Caco-2 (cell line): Measurements from ENCODE around the gene RPUSD3. TPM values are rescaled to one million over a fixed set of nuclear protein-coding genes. Genes with fewer than 3 reads are reported as not detected.
A peak's percentile ranks its signal among the peaks of the same experiment; 100 is the strongest.

Experiments
- BruUV-seq: library from RNA; stranded (reverse); fragments of 400-500 nt; replicated peaks from 2 replicates; lab custom pipeline; 2021; lab: Mats Ljungman, UMichigan
- CTCF ChIA-PET: fragments of 300-600 bp; sonication (Branson Sonifier 250); formaldehyde crosslinking; loops from one replicate; lab custom pipeline; 2022; ENCODE audit warnings: antibody characterized with exemption; lab: Charles Lee
- POLR2A ChIA-PET: fragments of 300-600 bp; sonication (Branson Sonifier 250); formaldehyde crosslinking; loops from one replicate; lab custom pipeline; 2022; ENCODE audit warnings: antibody characterized with exemption; lab: Charles Lee
- DNase-seq, 2 experiments: peaks; one replicate each; pipeline versions ENCODE4 v3.0.0 to v3.0.0-alpha.2; 2020 to 2022
- H3K27me3 ChIP-seq: replicated peaks from 2 replicates; pipeline ENCODE4 v1.6.0; 2011; ENCODE audit warnings: low read length; ENCODE audit not compliant: control insufficient read depth, insufficient read depth
- H3K36me3 ChIP-seq: 2 replicates; pipeline ENCODE4 v1.5.1; 2011; ENCODE audit warnings: low read length; ENCODE audit not compliant: control insufficient read depth, insufficient read depth
- H3K4me1 ChIP-seq: fragments of 250-450 bp; sonication (Bioruptor Pico); 2 replicates; pipeline ENCODE4 v1.5.1; 2020; ENCODE audit warnings: mild to moderate bottlenecking
- H3K4me3 ChIP-seq: 2 replicates; pipeline ENCODE4 v1.5.1; 2011; ENCODE audit warnings: low read depth, mild to moderate bottlenecking, control low read depth, low read length
- H3K9me3 ChIP-seq: fragments of 250-450 bp; sonication (Bioruptor Pico); 2 replicates; pipeline ENCODE4 v1.5.1; 2020; ENCODE audit warnings: mild to moderate bottlenecking, moderate library complexity
- H3K27ac Mint-ChIP-seq: one replicate; pipeline ENCODE4 v1.8.0; 2022; ENCODE audit warnings: mixed read lengths; ENCODE audit not compliant: unreplicated experiment
- H3K27me3 Mint-ChIP-seq: one replicate; pipeline ENCODE4 v1.8.0; 2022; ENCODE audit warnings: mixed read lengths; ENCODE audit not compliant: insufficient read depth, unreplicated experiment
- H3K36me3 Mint-ChIP-seq: one replicate; pipeline ENCODE4 v1.8.0; 2022; ENCODE audit warnings: mild to moderate bottlenecking, mixed read lengths; ENCODE audit not compliant: insufficient read depth, unreplicated experiment
- H3K4me1 Mint-ChIP-seq: one replicate; pipeline ENCODE4 v1.8.0; 2022; ENCODE audit warnings: low read depth, mixed read lengths; ENCODE audit not compliant: unreplicated experiment
- H3K4me3 Mint-ChIP-seq: one replicate; pipeline ENCODE4 v1.8.0; 2022; ENCODE audit warnings: mild to moderate bottlenecking, moderate library complexity, mixed read lengths; ENCODE audit not compliant: unreplicated experiment
- H3K9me3 Mint-ChIP-seq: one replicate; pipeline ENCODE4 v1.8.0; 2022; ENCODE audit warnings: mixed read lengths; ENCODE audit not compliant: unreplicated experiment
- intact Hi-C: fragments of 100-400 bp; cut with micrococcal nuclease; formaldehyde crosslinking; loops from one replicate; pipeline ENCODE4 v1.10.0; 2022; ENCODE audit not compliant: unreplicated experiment
- total RNA-seq: library from RNA; stranded (reverse); gene quantifications from 2 replicates; pipeline ENCODE4 v1.2.3, GENCODE V29; 2022
- TF ChIP-seq, protein P1 (sequence below), 2 experiments: fragments of 200-600 bp in 1 of 2; IDR thresholded peaks; 1 replicate in 1 of 2; 2 replicates in 1 of 2; pipeline versions ENCODE4 v1.5.1 to v1.8.0; 2011 to 2022; ENCODE audit warnings: antibody characterized with exemption in 1 of 2, control low read depth in 1 of 2, inconsistent platforms in 1 of 2, low read depth in 1 of 2, low read length in 1 of 2, mild to moderate bottlenecking in 1 of 2, moderate library complexity in 1 of 2; ENCODE audit not compliant: insufficient read depth in 1 of 2, severe bottlenecking in 1 of 2, unreplicated experiment in 1 of 2

RPUSD3 gene
- total RNA-seq, 1 experiment from 2014 or later, result 61.8 TPM

DNA sequence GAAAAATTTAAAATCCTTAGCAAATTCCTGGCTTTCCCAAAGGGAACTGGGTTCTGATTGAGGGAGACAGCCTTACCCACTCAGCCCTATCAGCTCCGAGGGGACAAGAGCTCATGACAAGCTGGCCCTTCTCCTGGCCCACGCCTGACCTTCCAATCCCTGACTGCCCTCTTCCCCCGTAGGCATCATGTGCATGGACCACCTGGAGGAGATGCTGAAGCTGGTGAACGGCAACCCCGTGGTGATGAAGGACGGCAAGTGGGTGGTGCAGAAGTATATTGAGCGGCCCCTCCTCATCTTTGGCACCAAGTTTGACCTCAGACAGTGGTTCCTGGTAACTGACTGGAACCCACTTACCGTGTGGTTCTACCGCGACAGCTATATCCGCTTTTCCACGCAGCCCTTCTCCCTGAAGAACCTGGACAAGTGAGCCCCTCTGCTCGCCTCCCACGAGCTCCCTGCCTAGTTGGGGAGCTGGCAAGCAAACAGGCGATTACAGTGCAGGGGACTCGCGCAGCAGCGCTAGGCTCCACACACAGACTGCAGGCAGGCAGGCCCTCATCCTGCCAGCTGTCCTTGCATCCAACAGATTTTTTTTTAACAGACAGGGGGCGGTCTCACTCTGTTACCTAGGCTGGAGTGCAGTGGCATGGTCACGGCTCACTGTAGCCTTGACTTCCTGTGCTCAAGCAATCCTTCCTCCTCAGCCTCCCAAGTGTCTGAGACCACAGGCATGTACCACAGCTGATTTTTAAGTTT, 16.8 kb downstream of the RPUSD3 start:
- Mint-ChIP-seq H3K4me3 (no peak overlapping the region), H3K36me3 (peaks cover 6% of the 10 kb centered on the region), H3K4me1 (no peaks in the 10 kb centered on the region), H3K27ac (no peak overlapping the region), H3K27me3 (no peaks in the 10 kb centered on the region), H3K9me3 (no peaks in the 10 kb centered on the region)
- Histone ChIP-seq H3K4me3 (no peak overlapping the region), H3K9me3 (no peaks in the 10 kb centered on the region), H3K27me3 (no peaks in the 10 kb centered on the region), H3K4me1 (no peaks in the 10 kb centered on the region), H3K36me3 (no peaks in the 10 kb centered on the region)
- TF ChIP-seq, protein P1, sequence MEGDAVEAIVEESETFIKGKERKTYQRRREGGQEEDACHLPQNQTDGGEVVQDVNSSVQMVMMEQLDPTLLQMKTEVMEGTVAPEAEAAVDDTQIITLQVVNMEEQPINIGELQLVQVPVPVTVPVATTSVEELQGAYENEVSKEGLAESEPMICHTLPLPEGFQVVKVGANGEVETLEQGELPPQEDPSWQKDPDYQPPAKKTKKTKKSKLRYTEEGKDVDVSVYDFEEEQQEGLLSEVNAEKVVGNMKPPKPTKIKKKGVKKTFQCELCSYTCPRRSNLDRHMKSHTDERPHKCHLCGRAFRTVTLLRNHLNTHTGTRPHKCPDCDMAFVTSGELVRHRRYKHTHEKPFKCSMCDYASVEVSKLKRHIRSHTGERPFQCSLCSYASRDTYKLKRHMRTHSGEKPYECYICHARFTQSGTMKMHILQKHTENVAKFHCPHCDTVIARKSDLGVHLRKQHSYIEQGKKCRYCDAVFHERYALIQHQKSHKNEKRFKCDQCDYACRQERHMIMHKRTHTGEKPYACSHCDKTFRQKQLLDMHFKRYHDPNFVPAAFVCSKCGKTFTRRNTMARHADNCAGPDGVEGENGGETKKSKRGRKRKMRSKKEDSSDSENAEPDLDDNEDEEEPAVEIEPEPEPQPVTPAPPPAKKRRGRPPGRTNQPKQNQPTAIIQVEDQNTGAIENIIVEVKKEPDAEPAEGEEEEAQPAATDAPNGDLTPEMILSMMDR (IDR thresholded peaks at IDR 0.05; ENCODE audit: insufficient read depth in 1 of 2, low read depth in 1 of 2, low read length in 1 of 2, severe bottlenecking in 1 of 2, unreplicated experiment in 1 of 2), result peak; percentile 8 to 31
- DNase-seq, result peak in 1 of 2 experiments; percentile 64
- CTCF ChIA-PET, result interaction anchor here (0.8 to 1.4 kb wide), 3 partner anchors 34 to 120 kb away, joined by 3 to 7 read pairs (median 4); no protein-coding TSS in a partner anchor
- BruUV-seq, result no TSS peak
- intact Hi-C loops, result loop anchor here (5.0 kb wide), 1 partner anchor 105 kb away; the partner anchor contains the start of gene CRELD1
- POLR2A ChIA-PET, result interaction anchor here (0.6 kb wide), 1 partner anchor 15 kb away, joined by 3 read pairs; no protein-coding TSS in a partner anchor

DNA sequence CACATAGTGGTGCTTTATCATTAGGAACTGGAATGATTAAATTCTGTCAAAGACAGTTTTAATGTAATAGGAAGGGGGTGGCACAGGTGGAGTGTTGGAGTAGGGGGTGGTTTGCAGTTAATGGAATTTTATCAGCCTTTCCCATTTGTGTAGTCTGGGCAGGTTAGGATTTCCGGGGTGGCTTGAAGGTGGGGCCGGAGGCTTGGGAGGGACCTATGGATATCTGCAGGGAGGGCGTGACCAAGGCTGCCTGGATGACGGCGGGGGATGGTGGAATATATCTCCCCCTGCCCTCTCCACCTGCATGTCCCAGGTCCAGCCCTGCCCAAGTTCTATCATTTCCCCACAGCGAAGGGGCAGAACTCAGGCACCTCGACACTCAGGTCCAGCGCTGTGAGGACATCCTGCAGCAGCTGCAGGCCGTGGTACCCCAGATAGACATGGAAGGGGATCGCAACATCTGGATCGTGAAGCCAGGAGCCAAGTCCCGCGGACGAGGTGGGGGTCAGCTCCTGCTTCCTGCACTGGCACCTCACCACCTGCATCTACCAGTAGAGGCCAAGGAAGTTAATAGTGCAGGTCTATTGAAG, 18.3 kb downstream of the RPUSD3 start:
- H3K4me1 Mint-ChIP-seq, result no peaks in the 10 kb centered on the region
- H3K36me3 Mint-ChIP-seq, result no peaks in the 10 kb centered on the region

DNA sequence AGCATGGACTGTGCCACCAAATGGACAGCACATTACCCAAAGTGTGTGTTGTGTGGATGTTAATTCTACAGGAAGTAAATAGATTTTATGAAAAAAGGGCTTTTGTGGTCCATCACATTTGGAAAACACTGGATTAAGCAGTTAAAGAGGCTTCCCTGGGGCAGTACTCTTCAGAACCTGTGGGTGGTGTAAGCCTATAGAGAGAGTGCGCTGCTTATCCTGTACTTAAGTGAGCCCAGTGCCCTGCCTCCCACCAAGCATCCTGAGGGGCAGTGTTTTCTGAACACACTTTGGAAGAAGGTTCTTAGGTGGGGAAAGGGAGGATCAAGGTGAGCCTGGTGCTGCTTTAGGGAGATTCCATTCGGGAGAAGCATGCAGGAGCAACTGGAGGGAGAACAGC, 22.9 kb downstream of the RPUSD3 start:
- no peak overlapping the region for H3K4me3 ChIP-seq
- H3K4me3 Mint-ChIP-seq, result no peak overlapping the region
- BruUV-seq, result no TSS peak
- H3K36me3 ChIP-seq, result no peaks in the 10 kb centered on the region
- H3K4me1 ChIP-seq, result no peaks in the 10 kb centered on the region
- DNase-seq, result peak in 1 of 2 experiments; percentile 38
- no peaks in the 10 kb centered on the region for H3K9me3 ChIP-seq
- TF ChIP-seq, protein P1 (IDR thresholded peaks at IDR 0.05; ENCODE audit: insufficient read depth in 1 of 2, low read depth in 1 of 2, low read length in 1 of 2, severe bottlenecking in 1 of 2, unreplicated experiment in 1 of 2), result peak; percentile 33 to 49
- H3K4me1 Mint-ChIP-seq, result no peaks in the 10 kb centered on the region
- no peaks in the 10 kb centered on the region for H3K9me3 Mint-ChIP-seq
- no peaks in the 10 kb centered on the region for H3K27me3 Mint-ChIP-seq
- ChIA-PET CTCF (no interaction called here), POLR2A (no interaction called here)
- no peak overlapping the region for H3K27ac Mint-ChIP-seq
- intact Hi-C loops, result no loop called here
- no peaks in the 10 kb centered on the region for H3K36me3 Mint-ChIP-seq
- no peaks in the 10 kb centered on the region for H3K27me3 ChIP-seq

More for the DNA sequence above, 18.3 kb downstream of the RPUSD3 start:
- Mint-ChIP-seq H3K27me3 (no peaks in the 10 kb centered on the region), H3K4me3 (no peak overlapping the region), H3K9me3 (no peaks in the 10 kb centered on the region), H3K27ac (no peak overlapping the region)
- TF ChIP-seq, protein P1 (IDR thresholded peaks at IDR 0.05; ENCODE audit: insufficient read depth in 1 of 2, low read depth in 1 of 2, low read length in 1 of 2, severe bottlenecking in 1 of 2, unreplicated experiment in 1 of 2), result no peak
- Histone ChIP-seq H3K4me1 (no peaks in the 10 kb centered on the region), H3K4me3 (no peak overlapping the region), H3K27me3 (no peaks in the 10 kb centered on the region), H3K9me3 (no peaks in the 10 kb centered on the region), H3K36me3 (no peaks in the 10 kb centered on the region)
- no TSS peak for BruUV-seq
- intact Hi-C loops, result loop anchor here (5.0 kb wide), 1 partner anchor 107 kb away; the partner anchor contains the start of gene CRELD1
- ChIA-PET CTCF (no interaction called here), POLR2A (no interaction called here)
- no peak for DNase-seq
